T-helper 22 cell (primary cell): ENCODE results near the gene XXYLT1.

Experiments used
- DNase-seq: peaks from one replicate; pipeline ENCODE4 v3.0.0-alpha.2; 2020; ENCODE audit warnings: low read depth

The XXYLT1 gene

DNA sequence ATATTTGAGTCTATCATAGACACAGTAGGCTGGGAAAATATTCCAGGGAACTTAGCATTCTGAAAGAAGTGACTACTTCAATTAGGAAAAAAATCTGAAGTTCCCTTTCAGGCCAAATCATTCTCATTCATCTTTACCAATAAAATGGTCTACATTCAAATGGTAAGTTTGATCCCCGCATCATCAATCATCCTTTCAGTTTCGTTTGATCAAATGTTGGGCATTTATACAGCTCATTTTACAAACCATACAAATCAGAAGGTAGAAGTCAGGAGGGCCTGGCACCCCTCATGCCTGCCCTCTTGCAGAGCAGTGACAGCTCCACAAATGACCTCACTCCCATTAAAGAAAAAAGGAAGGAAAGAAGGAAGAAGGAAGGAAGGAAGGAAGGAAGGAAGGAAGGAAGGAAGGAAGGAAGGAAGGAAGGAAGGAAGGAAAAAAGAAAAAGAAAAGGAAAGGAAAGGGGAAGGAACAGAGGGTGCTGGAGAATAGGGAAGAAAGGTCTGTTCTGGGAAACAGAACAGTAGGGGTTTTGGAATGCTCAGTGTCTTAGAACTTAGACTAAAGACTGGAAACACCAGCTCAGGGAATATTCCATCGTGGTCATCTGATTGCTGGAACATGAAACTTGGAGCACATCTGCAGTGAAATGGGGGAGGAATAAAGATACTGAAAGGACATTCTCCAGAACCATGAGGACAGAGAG is 86.1 kb downstream of the XXYLT1 start:
- DNase-seq = no peak

DNA sequence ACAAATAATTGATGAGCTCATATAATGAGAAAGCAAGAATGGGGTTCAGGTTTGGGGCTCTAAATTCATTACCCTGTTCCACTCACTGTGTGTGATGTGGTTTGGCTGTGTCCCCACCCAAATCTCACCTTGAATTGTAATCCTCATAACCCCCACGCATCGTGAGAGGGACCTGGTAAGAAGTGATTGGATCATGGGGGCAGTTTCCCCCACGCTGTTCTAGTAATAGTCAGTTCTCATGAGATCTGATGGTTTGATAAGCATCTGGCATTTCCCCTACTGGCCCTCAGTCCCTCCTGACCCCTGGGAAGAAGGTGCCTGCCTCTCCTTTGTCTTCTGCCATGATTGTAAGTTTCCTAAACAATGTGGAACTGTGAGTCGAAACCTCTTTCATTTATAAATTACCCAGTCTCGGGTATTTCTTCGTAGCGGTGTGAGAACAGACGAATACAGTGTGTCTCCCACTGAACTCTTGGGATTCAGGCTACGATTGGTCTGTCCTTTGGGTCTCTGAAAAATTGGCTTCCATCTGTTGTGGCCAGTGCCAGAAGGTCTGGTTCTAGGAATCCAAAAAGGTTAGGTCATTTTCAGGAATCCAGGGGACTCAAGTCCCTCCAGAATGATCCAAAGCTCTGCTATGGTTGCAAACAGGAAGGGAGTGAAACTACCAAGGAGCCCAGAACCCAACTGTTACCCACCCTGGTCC is 87.7 kb downstream of the XXYLT1 start:
- no peak for DNase-seq

DNA sequence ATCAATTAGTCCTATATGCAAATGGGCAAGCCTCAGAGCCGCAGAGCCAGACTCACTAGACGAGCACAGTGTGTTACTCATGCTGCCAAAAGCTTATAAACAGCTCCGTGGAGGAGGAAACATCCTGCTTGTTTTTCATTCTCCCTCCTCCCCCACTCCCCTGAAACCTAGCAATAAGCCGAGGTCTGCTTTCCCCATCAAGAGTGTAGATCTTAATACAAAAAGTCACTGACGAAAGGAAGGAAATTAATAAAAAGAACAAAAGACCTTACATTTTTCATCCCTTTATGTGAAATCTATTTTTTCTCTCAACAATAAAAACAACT is 88.5 kb downstream of the XXYLT1 start:
- DNase-seq = no peak

DNA sequence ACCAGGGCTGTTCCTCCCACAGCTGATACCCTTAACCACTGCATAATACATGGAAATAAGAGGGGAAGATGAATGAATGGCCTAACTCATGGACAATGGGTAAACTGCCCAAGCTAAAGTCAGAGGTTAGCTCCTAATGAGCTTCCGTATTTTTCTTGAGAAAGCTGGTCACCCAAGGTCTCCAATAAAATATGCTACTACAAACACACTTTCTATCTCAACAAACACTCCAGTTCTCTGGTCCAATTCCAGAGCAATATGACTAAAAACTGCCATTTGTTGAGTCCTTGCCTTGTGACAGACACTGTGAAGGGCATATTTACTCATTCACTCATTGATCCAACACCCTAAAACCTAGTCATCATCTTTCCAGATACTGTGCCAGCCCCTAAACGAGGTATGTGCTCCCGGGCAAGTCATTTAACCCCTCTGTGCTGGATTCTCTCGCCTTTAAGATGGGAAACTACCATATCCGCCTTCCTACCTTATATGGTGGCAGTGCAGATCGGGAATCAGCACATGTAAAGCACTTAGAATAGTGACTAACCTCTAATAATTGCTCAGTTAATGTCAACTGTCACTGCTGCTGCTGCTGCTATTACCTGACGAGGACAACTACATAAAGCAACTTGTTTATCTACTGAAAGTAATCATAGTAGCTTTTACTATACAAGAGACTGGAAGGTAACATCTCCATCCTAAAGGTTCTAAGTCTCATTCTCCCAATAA is 89.1 kb downstream of the XXYLT1 start:
- DNase-seq = no peak

DNA sequence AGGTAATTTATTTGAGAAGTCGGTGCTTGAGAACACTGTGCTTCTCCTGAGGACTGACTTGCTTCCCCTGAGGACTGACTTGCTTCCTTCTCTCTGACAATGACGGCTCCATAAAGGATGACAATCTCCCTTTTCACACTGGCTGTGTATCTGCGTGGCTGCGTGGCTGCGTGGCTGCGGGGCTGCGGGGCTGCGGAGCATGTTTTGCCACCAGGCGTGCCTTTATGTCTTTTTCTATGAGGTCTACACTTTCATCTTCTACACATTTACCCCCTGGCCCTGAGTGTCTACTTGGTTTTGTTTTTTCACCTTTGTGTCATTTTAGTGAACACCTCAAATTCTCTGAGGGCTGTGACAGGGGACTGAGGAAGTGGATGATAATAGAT is 89.9 kb downstream of the XXYLT1 start:
- DNase-seq = no peak

DNA sequence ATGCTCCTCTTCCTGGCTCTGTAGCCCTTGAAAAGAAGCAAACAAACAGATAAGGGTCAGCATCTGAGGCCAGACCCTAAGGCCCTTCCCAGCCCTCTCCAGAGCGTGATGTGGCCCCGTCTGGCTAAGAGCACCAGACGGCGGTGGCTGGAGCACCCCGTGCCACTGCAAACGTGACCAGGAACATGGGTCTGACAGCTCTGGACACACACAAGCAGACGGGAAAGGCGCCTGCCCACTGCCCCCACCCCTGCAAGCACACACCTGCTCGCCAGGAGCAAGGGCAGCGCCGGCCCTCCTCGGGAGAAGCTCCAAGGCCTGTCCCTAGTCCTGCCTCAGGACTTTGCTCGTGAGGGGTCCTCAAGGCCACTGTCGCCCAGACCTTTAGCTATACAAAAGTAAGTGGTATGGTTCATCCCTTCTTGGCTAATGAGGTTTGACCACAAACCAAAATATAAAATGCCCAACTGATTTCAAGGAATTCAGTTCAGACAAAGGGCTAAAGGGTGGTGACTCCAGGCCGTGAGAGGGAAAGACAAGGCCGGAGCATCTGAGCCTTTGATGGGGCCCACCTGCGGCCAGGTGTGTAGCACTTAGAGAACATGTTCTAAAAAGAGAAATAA is 90.4 kb downstream of the XXYLT1 start:
- DNase-seq = no peak

DNA sequence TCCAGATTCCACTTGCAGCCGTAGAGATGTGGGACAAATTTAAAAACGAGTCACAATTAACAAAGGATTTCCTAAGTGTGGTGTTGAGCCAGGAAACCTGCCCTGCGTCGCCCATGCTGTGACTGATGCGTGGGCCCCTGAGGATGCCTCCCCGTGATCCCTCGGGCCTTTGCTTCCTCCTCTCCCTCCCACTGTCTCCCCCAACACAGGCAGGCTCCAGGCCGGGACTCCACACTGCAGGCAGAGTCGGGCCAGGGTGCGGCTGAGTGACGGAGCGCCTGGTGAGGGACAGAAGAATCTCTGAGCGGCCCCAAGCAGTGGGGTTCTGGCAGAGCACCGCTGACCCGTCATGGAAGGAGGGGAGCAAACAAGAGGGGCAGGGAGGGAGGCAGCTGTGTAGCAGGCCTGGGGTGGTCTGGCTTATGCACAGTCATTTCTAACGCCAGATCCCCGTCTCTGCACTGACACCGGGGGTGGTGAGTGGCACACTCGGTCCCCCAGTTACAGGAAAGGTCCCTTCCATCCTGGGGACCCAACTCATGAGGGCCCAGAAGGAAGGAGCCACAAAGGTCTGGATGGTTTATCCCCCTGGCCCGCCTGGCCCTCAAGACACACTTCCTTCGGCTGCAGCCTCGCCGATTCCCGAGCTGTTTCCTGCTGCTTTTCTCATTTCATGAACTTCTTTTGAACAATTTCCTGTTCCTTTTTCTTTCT is 91.0 kb downstream of the XXYLT1 start:
- no peak for DNase-seq

DNA sequence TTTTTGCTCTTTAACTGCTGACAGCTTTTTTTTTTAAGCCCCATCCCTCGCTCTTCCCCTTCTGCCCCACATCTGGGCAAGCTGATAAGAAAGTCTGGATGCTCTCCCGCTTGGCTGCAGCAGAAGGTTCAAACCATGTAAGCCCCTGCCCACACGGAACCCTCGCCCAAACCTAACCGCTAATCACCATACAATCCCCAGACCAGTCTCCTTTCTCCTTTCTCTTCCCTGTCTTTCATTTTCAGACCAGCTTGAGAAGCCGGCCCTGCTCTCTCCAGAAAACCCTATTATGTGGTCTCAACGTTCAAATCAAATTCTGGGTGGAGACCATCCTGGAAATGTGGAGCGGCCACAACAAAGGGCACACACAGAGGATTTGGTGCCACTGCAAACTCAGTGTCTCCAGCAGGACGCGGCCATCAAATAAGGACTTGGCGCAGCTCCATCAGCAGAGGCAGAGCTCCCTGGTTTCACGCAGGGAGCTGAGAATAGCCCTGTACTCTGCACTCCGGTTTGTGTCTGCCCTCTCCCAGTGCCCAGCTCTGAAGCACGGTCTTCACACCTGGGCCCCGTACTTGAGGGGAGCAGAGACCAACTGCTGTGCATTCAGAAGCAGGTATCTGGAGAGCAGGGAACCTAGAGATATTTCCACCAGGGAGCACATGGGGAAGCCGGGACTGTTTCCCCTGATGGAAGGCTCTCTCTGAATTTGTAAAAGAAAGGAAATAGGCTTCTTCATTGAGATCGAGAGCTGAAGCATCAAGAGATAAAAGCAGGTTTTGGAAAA is 92.6 kb downstream of the XXYLT1 start:
- no peak for DNase-seq

DNA sequence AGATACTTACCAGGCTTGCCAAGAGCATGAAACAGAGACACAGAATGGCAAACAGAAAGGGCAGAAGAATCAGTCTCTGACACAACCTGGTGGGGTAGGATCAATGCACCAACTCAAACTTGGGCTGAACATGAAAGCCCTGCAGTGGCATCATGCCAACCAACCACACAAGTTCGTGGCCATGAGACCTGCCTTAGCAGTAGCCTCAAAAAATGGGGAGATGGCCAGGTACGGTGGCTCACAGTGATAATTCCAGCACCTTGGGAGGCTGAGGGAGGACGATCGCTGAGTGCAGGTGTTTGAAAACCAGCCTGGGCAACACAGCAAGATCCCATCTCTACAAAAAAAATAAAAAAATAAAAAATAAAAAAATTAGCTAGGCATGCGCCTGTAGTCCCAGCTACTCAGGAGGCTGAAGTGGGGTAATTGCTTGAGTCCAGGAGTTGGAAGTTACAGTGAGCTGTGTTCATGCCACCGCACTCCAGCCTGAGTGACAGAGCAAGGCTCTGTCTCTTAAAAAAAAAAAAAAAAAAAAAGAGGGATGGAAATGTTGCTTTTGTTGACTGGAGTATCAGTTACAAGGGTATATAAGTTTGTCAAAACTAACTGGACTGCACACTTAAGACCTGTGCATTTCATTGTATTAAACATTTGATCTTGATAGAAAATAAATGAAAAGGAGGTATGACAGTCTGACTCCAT is 93.4 kb downstream of the XXYLT1 start:
- DNase-seq = no peak

DNA sequence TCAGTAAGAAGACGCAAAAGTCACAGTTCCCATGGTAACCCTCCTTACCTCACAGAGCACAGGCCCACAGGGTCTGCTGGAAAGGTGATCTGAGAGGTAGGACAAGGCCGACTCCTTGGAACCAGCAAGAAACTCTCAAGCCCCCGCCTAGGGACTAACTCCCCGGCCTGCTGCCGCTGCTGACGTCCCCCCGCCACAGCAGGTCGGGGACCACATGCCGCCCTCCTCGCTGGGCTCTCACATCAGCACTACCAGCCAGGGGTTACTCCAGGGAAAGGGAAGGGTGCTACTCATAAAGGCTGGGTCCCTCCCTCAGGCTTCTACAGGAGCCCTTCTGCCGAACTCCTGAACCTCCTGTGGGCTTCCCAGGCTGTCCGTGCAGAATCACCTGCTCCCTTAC is 94.2 kb downstream of the XXYLT1 start:
- DNase-seq = no peak

DNA sequence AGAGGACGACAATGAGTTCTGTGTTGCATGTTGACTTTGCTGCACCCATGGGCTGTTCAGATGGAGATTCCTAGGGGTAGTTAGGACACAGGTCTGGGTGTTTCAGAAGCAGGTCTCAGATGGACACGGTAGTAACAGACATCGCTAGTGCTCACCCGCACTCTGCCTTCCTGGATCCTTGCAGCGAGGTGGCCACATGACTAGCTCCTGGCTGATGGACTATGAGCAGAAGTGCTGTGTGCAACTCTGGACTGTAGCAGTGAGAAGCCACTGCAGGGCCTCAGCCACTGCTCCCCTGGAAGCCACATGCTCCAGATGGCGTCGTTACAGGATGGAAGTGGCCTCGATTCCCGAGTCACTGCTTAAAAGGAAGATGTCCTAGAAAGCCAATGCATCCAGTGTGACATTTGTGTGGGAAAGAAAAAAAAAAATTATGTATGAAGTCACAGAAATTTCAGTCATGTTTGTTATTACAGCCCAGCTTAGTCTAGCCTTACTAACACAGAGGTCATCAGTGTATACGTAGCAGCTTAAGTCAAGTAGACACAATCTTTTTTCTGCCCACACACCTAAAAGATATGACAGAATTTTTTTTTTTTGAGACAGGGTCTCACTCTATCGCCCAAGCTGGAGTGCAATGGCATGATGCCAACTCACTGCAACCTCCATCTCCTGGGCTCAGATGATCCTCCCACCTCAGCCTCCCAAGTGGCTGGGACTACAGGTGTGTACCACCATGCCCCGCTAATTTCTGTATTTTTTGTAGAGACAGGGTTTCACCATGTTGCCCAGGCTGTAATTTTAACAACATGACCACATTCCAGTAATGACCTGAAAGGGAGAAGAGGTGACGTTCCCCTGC is 95.3 kb downstream of the XXYLT1 start:
- no peak for DNase-seq

DNA sequence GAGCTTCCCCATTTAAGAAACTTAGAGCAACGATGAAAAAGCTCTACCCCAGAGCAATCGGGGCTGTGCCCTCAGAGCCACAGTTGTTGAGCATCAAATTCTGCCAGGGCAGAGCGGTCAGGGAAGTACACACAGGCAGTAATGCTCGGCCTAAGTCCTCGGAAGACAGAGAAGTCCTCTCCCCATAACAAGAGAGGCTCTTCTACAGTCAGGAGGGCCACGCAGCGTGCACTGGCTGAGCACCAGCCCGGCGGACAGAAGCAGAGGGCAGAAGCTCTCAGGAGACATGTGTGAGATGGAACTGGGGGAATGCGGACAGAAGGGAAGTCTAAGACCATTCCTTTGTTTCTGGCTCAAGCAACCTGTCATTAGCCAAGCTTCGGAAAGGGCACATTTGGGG is 95.9 kb downstream of the XXYLT1 start:
- DNase-seq = no peak

DNA sequence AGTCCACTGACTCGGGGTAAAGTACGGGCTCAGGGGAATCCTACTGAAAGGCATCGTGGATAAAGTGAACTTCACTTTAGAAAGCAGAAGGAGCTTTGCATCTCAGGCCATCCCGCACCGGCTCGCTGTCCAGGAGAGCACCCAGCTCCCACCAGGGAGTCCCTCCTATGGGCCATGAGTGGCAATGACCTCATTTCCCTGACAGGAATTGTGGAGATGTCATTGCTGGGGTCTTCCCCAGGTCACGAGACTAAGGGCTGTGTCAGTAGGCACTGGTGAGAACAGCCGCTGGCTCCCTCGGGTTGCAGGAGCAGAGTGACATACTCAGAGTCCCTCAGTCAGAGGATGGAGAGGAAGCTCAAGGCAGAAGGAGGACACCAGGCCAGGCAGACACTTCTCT is 97.3 kb downstream of the XXYLT1 start:
- DNase-seq = no peak

DNA sequence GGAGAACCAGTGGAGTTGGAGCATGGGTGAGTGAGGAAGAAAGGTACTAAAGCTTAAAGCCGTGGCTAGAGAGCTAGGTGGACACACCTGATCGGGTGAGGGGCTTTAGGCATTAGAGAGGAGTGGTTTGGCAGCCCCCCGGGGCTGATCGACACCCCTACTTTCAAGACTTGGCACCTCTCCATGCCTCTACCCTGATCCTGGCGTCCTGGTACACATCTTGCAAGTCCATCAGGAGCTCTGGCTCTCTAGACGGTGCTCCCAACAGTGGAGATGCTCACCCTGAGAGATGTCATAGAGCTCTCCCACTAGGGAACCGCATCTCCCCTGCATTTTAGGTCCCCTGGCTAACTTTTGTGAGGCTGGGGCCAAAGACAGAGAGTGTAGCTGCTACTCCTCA is 98.1 kb downstream of the XXYLT1 start:
- no peak for DNase-seq

DNA sequence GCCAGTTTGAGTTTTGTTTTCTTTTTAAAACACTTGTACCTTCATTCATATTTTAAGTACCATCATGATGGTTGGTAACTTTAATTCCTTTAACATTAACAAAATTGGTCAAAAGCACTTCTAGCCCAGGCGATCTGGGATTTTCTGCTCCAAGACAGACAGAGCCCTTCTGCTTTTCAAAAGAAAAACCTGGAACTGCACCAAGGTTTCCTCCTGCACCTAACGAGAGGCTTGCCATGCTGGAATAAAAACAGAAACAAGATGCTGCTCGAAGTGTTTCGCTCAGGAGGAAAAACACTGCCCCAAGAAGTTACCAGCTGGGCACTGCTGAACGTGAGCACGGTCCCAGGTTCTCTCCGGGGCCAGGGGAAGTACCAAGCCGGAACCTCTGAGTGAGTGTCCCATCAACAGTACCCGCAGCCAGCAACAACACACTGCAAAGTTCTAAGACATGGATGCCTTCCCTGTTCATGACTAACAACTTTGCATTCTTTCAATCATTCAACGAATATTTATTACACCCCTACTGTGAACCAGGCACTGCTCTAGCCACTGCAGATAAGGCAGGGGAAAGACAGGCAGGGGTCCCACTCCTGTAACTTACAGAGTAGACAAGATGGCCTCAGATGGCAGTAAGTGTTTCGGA is 98.8 kb downstream of the XXYLT1 start:
- DNase-seq = no peak

DNA sequence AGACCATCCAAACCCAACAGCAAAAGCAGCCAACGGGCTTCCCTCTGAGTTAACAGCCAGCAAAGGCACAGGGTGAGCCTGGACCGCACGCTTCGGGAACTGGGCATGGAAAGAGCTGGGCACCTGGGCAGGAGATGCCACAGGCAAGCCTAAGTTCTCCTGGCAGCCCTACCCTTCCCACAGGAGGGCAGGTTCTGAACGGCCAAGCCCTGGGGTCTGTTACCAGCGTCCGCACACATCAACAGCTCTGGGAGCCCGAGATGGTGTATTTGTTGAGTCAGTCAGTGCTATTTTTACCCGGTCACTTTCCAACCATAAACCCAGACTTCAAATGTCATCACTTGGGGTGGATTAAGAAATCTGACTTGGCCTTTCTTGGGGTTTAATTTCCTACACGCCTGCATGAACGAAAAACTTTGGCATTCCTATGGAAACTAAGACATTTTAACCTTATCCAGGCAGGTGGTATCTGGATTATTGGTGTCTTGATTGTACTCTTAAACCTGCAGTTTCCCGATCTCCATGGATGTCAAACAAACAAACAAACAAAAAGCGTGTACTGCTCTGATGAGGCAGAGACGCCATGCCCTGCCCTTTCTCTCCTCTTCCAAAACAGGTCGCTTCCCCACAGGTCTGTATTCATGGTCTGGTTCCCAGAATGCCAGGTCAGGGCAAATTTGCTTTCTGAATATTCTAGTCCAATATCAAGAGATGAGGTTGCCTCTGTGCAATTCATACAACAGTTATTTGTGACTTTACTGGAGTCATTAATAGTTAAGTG is 99.7 kb downstream of the XXYLT1 start:
- DNase-seq = no peak

DNA sequence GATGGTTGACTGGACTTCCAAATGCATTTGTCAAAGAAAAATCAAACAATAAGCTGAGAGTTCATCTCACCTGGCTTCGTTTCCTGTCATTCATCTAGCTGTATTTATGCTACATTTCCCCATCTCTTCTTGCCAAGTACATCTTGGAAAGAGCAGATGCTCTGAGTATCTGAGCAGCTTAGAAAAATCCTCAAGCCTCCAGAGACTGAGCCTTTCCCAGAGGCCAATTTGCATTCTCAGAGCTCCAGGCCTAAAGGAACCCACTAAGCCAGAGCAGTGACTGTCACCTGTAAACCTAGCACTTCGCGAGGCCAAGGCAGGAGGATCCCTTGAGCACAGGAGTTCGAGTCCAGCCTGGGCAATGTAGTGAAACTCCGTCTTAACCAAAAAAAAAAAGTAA is 100.5 kb downstream of the XXYLT1 start:
- no peak for DNase-seq

DNA sequence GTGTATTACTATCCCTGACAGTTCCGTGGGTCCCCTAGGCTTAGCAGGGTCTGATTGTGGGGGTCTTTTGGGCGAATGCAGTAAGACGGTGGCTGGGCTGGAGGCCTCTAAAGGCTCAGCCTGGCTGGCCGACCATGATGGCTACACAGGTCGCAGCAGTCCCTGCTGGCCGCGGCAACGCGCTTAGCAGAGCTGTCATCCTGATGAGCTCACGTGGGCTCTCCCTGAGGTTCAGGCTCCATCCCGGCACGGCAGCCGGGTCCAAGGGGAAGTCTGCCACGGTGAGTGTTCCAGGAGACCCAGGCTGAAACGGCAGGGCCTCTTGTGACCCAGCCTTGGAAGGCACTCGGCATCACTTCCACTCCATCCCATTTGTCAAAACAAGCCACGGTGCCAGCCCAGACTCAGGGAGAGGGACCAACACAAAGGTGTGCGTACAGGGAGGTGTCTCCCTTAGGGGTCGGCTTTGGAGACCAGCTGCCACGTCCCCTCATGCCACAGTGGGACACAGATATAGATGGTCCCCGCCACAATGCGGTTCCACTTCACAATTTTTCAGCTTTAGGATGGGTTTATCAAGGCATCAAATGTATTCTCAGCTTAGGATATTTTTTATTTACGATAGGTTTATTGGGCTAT is 101.8 kb downstream of the XXYLT1 start:
- no peak for DNase-seq
